H1 (cell line): Measurements from ENCODE around the gene SNAP25. TPM values are rescaled to one million over a fixed set of nuclear protein-coding genes. Genes with fewer than 3 reads are reported as not detected.

Source experiments
- CTCF ChIA-PET: fragments of 300-600 bp; sonication (Branson Sonifier 250); formaldehyde crosslinking; loops from one replicate; lab custom pipeline; 2021; ENCODE audit not compliant: partially characterized antibody; lab: Charles Lee
- POLR2A ChIA-PET: fragments of 300-600 bp; sonication (Branson Sonifier 250); formaldehyde crosslinking; loops from one replicate; lab custom pipeline; 2021; ENCODE audit warnings: inconsistent platforms; ENCODE audit not compliant: partially characterized antibody; lab: Charles Lee
- DNase-seq, 2 experiments: peaks; one replicate each; pipeline versions ENCODE4 v3.0.0 to v3.0.0-alpha.2; 2010 to 2022; ENCODE audit warnings: low spot score in 2 of 2, low read depth in 1 of 2, mixed read lengths in 1 of 2
- FAIRE-seq: peaks from 2 replicates; lab custom pipeline; 2011; peaks lifted over from hg19 to GRCh38; lab: Jason Lieb, UNC
- H2AFZ ChIP-seq: 2 replicates; pipeline ENCODE4 v1.8.1; 2012; ENCODE audit warnings: low read length, inconsistent platforms
- H2AK5ac ChIP-seq: 2 replicates; pipeline ENCODE4 v1.6.1; 2013; ENCODE audit warnings: low read depth, low read length
- H2BK120ac ChIP-seq: replicated peaks from 2 replicates; pipeline ENCODE3; 2013; ENCODE audit warnings: low read depth, low read length, inconsistent platforms
- H2BK12ac ChIP-seq: 2 replicates; pipeline ENCODE4 v1.6.1; 2013; ENCODE audit warnings: low read depth, low read length
- H2BK15ac ChIP-seq: 2 replicates; pipeline ENCODE4 v1.6.1; 2013; ENCODE audit warnings: low read length
- H2BK20ac ChIP-seq: 2 replicates; pipeline ENCODE4 v1.6.1; 2013; ENCODE audit warnings: low read length
- H2BK5ac ChIP-seq: 2 replicates; pipeline ENCODE4 v1.6.1; 2013; ENCODE audit warnings: low read depth, low read length
- H3K14ac ChIP-seq: 2 replicates; pipeline ENCODE4 v1.6.1; 2013; ENCODE audit warnings: inconsistent platforms; ENCODE audit not compliant: insufficient read length
- H3K18ac ChIP-seq: 2 replicates; pipeline ENCODE4 v1.6.1; 2013; ENCODE audit warnings: low read length; ENCODE audit errors: extremely low read depth
- H3K23ac ChIP-seq: 2 replicates; pipeline ENCODE4 v1.6.1; 2013; ENCODE audit warnings: inconsistent platforms; ENCODE audit not compliant: insufficient read length
- H3K23me2 ChIP-seq: 2 replicates; pipeline ENCODE4 v1.6.1; 2013; ENCODE audit warnings: low read depth, low read length
- H3K27ac ChIP-seq: 2 replicates; pipeline ENCODE4 v1.6.1; 2011; ENCODE audit warnings: low read depth, low read length, inconsistent platforms
- H3K27me3 ChIP-seq, 4 experiments: replicated peaks in 1 of 4; 1 replicate in 1 of 4; 2 replicates in 3 of 4; pipeline versions ENCODE4 v1.6.1 to v1.8.1; 2011 to 2013; ENCODE audit warnings: low read length in 3 of 4, mild to moderate bottlenecking in 3 of 4, inconsistent platforms in 2 of 4, mixed read lengths in 2 of 4, moderate library complexity in 1 of 4; ENCODE audit not compliant: control insufficient read depth in 3 of 4, insufficient read depth in 3 of 4; ENCODE audit errors: extremely low read depth in 1 of 4
- H3K36me3 ChIP-seq, 4 experiments: 2 replicates each; pipeline versions ENCODE4 v1.6.1 to v1.8.1; 2011 to 2013; ENCODE audit warnings: mild to moderate bottlenecking in 4 of 4, low read length in 3 of 4, moderate library complexity in 2 of 4, control low read depth in 1 of 4, inconsistent platforms in 1 of 4; ENCODE audit not compliant: insufficient read depth in 4 of 4, control insufficient read depth in 2 of 4
- H3K4ac ChIP-seq: replicated peaks from 2 replicates; pipeline ENCODE3; 2013; ENCODE audit warnings: low read length, low read depth, mixed read lengths, inconsistent platforms; ENCODE audit not compliant: insufficient read length
- H3K4me1 ChIP-seq, 4 experiments: replicated peaks in 1 of 4; 1 replicate in 1 of 4; 2 replicates in 3 of 4; pipeline versions ENCODE4 v1.6.1 to v1.8.1; 2011 to 2013; ENCODE audit warnings: low read length in 3 of 4, inconsistent platforms in 2 of 4, mixed read lengths in 1 of 4; ENCODE audit not compliant: insufficient read depth in 4 of 4, control insufficient read depth in 3 of 4
- H3K4me2 ChIP-seq, 2 experiments: 2 replicates each; pipeline versions ENCODE4 v1.6.1 to v1.8.1; 2011 to 2013; ENCODE audit warnings: low read depth in 2 of 2, low read length in 2 of 2, control low read depth in 1 of 2, inconsistent platforms in 1 of 2, mild to moderate bottlenecking in 1 of 2; ENCODE audit not compliant: insufficient read depth in 1 of 2
- H3K4me3 ChIP-seq, 4 experiments: fragments of 200-600, 300-600 bp in 1 of 4; sonication (generic), shearing (Covaris generic), sonication (Bioruptor Twin) in 1 of 4; 2 replicates each; pipeline versions ENCODE4 v1.5.1 to v1.8.1; 2011 to 2016; ENCODE audit warnings: low read length in 4 of 4, low read depth in 3 of 4, control low read depth in 2 of 4, inconsistent platforms in 2 of 4, mild to moderate bottlenecking in 2 of 4, mixed read lengths in 1 of 4, moderate library complexity in 1 of 4; ENCODE audit not compliant: insufficient read depth in 2 of 4; ENCODE audit errors: extremely low read depth in 1 of 4
- H3K56ac ChIP-seq: replicated peaks from 2 replicates; pipeline ENCODE3; 2013; ENCODE audit warnings: low read depth, mild to moderate bottlenecking, mixed read lengths, low read length, inconsistent platforms; ENCODE audit not compliant: insufficient read length
- H3K79me1 ChIP-seq: 2 replicates; pipeline ENCODE4 v1.6.1; 2013; ENCODE audit warnings: low read depth, low read length, control low read depth
- H3K79me2 ChIP-seq, 2 experiments: 2 replicates each; pipeline versions ENCODE4 v1.6.1 to v1.8.1; 2012 to 2013; ENCODE audit warnings: low read length in 2 of 2, mild to moderate bottlenecking in 2 of 2, inconsistent platforms in 1 of 2; ENCODE audit not compliant: insufficient read depth in 2 of 2, control insufficient read depth in 1 of 2
- H3K9ac ChIP-seq, 4 experiments: replicated peaks in 1 of 4; 1 replicate in 1 of 4; 2 replicates in 3 of 4; pipeline versions ENCODE4 v1.6.1 to v1.8.1; 2011 to 2013; ENCODE audit warnings: low read depth in 3 of 4, low read length in 3 of 4, control low read depth in 2 of 4, mild to moderate bottlenecking in 2 of 4, moderate library complexity in 2 of 4, inconsistent platforms in 1 of 4; ENCODE audit errors: extremely low read depth in 1 of 4
- H3K9me3 ChIP-seq, 2 experiments: 2 replicates each; pipeline versions ENCODE4 v1.6.1 to v1.8.1; 2012 to 2013; ENCODE audit warnings: mild to moderate bottlenecking in 2 of 2, moderate library complexity in 2 of 2, control low read depth in 1 of 2, inconsistent platforms in 1 of 2, low read depth in 1 of 2, low read length in 1 of 2, mixed read lengths in 1 of 2; ENCODE audit not compliant: insufficient read depth in 2 of 2
- H4K20me1 ChIP-seq, 2 experiments: replicated peaks in 1 of 2; 2 replicates each; pipeline versions ENCODE3 to v1.8.1; 2011 to 2013; ENCODE audit warnings: inconsistent platforms in 2 of 2, low read length in 2 of 2, mild to moderate bottlenecking in 1 of 2; ENCODE audit not compliant: insufficient read depth in 2 of 2, control insufficient read depth in 1 of 2
- H4K5ac ChIP-seq: 2 replicates; pipeline ENCODE4 v1.6.1; 2013; ENCODE audit warnings: low read length, low read depth, mixed read lengths, inconsistent platforms; ENCODE audit not compliant: insufficient read length
- H4K8ac ChIP-seq: 2 replicates; pipeline ENCODE4 v1.8.0; 2013; ENCODE audit warnings: mild to moderate bottlenecking, moderate library complexity, low read length, inconsistent platforms; ENCODE audit not compliant: insufficient read depth; ENCODE audit errors: extremely low read depth
- H4K91ac ChIP-seq: replicated peaks from 2 replicates; pipeline ENCODE3; 2013; ENCODE audit warnings: low read length, mixed read lengths, inconsistent platforms; ENCODE audit not compliant: insufficient read length
- MAFK ChIP-seq: IDR thresholded peaks from 2 replicates; pipeline ENCODE4 v1.6.1; 2012; ENCODE audit warnings: low read depth, mild to moderate bottlenecking, improper control_type of control experiment, low read length
- WGBS, 2 experiments: shearing (Covaris generic) in 1 of 2; methylation state at CpG; one replicate each; pipeline versions ENCODE4 v1.1.6 to v1.1.7; 2013 to 2015; ENCODE audit warnings: low lambda C conversion rate in 2 of 2, mixed read lengths in 2 of 2, inconsistent platforms in 1 of 2, low coverage in 1 of 2, missing lambda C conversion rate in 1 of 2; ENCODE audit not compliant: insufficient replicate concordance in 2 of 2, insufficient coverage in 1 of 2, insufficient read length in 1 of 2; ENCODE audit errors: extremely low coverage in 1 of 2, missing lambda C conversion rate in 1 of 2; 5-methylcytosine and 5-hydroxymethylcytosine counted together
- polyA plus RNA-seq, 7 experiments: library from polyadenylated mRNA; depleted of rRNA in 3 of 7; stranded (reverse) in 5 of 7; unstranded in 2 of 7; fragments of >200 nt in 5 of 7; fragments of 200-250 nt in 2 of 7; gene quantifications; 1 replicate in 5 of 7; 2 replicates in 1 of 7; 4 replicates in 1 of 7; pipeline versions ENCODE4 v1.2.1 to v1.2.3, GENCODE V29; 2011 to 2013; ENCODE audit warnings: missing spikeins in 2 of 7, mixed read lengths in 2 of 7
- total RNA-seq: library from RNA; stranded (reverse); fragmentation: NEBNext Ultra II Directional; extraction: Animal tissue kit (Norgen Biotek cat#: 25700); gene quantifications from 2 replicates; pipeline ENCODE4 v1.2.1, GENCODE V29; 2021

Gene SNAP25
- total and polyA plus RNA-seq, 2 of the 8 experiments (the other 6 are each of a cell fraction or from before 2014, with no cell fraction given): 0.51 to 0.52 TPM

DNA sequence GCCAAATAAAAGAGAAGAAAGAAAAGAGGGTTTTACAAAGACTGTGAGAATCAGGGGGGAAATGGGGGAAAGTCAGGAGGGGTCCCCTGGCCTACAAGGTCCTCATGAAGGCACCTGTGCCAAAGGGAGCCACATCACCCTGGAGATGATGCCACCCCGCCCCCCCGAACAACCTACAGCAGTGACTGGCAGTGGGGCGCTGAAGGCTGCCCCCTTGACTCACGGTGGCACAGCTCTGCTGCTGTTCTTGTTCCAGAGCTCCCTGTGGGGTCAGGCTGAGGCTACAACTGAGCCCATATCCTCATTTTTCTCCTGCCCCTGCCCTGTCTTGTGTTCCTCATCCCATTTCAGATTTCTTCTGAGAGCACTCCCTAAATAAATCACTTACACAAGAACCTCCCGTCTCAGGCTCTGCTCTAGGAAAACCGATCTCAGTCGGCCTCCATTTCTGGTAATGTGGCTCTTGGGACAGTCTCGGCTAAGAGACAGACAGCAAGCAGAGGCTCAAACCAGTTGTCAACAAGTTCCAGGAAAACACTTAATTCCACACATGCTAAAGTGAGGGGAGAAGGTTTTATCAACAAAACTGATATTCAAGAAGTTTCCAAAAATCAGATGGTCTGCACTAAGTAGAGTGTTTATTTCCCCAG is 105.7 kb downstream of the SNAP25 start:
- no peaks in the 10 kb centered on the region for H3K23me2 ChIP-seq
- H4K91ac ChIP-seq: no peak overlapping the region
- no peaks in the 10 kb centered on the region for H3K79me2 ChIP-seq
- no peak overlapping the region for H2BK120ac ChIP-seq
- H3K4me3 ChIP-seq: no peak overlapping the region
- no peak overlapping the region for H3K9ac ChIP-seq
- no peak for FAIRE-seq
- 93% methylated on average over 8 of the region's 8 CpGs; no CpG with 5 or more reads in 1 of the 2 experiments for WGBS, 2 experiments
- no peak overlapping the region for H3K56ac ChIP-seq
- no peaks in the 10 kb centered on the region for H3K4me1 ChIP-seq
- no peak overlapping the region for H4K5ac ChIP-seq
- H3K23ac ChIP-seq: no peak overlapping the region
- H3K4ac ChIP-seq: no peak overlapping the region
- no peak overlapping the region for H2AFZ ChIP-seq
- no peaks in the 10 kb centered on the region for H3K36me3 ChIP-seq
- no peak overlapping the region for H3K18ac ChIP-seq
- no peak overlapping the region for H2AK5ac ChIP-seq
- no peak overlapping the region for H2BK15ac ChIP-seq
- H4K8ac ChIP-seq: no peak overlapping the region
- H3K4me2 ChIP-seq: no peak overlapping the region
- H2BK12ac ChIP-seq: no peak overlapping the region
- H3K79me1 ChIP-seq: no peaks in the 10 kb centered on the region
- H3K9me3 ChIP-seq: no peaks in the 10 kb centered on the region
- no peak overlapping the region for H3K27ac ChIP-seq
- no peaks in the 10 kb centered on the region for H4K20me1 ChIP-seq
- no peak for DNase-seq
- no peak for TF ChIP-seq MAFK
- TF ChIP-seq, all 59 proteins: peak for 0
- H3K14ac ChIP-seq: no peak overlapping the region
- ChIA-PET POLR2A (no interaction called here), CTCF (interaction anchor here (1.1 to 1.2 kb wide), 2 partner anchors 28 to 250 kb away, joined by 3 to 5 read pairs; no protein-coding TSS in a partner anchor)
- no peak overlapping the region for H2BK5ac ChIP-seq
- no peak overlapping the region for H2BK20ac ChIP-seq
- H3K27me3 ChIP-seq: no peaks in the 10 kb centered on the region
